ENCODE results near the gene SEC11A.
"Not testable (repeated sequence)": the region's sequence is repeated elsewhere in the genome, so short reads cannot be mapped to it uniquely, and the experiment has no call there.

The SEC11A gene

DNA sequence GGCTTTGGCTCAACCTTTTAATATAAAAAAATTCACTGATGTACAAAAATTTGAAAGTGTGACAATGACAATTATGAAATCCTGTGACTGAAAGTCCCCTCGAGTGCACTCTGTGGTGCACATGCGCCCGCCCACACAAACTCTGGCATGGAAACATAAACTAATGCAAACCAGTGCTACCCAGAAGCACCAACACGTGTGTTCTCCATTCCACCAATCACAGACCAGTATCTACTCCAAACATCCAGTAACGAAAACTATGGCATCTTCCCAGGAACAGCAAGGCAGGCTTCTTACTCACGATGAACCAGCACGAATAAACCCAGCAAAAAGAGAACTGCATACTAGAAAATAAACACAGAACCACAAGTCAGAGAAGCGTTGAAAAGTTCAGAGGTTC lies 46.2 kb downstream of the SEC11A start:
- DNase-seq, result no peak

DNA sequence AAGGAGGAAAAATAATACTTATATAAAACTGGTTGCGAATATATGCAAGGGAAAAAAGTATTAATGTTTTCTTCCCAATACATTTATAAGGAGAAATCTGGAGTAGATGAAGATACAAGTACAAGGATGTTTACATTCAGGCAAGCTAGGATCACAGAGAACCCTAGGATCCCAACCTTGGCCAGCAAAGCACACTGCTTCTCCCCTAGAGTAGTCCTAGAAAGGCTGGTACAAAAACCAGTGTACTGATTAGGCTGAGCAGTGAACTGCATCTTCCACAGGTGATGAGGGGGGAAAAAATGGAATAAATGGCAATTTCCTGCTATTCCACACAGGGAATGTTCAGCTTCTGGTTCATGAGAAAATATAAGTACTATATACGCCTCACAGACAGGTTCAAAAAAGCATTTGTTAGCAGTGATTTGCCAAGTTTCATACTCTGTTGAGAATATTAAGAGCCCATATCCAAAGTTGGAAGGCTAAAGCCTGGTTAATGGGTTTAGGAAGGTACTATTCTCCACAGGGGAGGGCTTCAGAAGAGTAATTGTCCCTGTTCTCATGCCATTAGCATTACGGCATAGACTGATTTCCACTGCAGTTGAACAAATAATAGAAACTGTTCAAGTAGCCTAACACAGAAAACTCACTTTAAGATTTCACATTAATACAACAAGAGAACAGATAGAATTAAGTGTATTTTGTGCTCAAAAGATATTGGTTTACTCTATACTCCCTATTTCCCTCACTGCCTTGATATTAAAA lies 47.5 kb downstream of the SEC11A start:
- DNase-seq, result no peak

DNA sequence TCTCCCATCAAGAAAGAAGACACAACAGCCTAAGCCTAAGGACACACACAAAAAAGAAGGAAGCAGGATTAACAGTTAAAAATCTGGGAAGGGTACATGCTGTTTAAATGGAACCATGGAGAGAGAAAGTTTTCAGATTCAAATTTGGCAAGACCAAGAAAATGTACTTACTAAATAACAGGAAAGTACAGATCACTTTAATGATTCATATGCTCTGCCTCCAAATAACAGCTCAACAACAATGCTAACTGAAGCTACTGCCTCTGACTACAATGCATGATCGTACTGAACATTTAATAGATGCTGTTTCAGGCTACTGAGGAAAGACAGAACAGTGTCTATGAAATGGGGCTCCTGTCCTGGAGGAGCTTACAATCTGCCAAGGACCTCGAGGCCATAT lies 49.6 kb downstream of the SEC11A start:
- DNase-seq, result no peak

DNA sequence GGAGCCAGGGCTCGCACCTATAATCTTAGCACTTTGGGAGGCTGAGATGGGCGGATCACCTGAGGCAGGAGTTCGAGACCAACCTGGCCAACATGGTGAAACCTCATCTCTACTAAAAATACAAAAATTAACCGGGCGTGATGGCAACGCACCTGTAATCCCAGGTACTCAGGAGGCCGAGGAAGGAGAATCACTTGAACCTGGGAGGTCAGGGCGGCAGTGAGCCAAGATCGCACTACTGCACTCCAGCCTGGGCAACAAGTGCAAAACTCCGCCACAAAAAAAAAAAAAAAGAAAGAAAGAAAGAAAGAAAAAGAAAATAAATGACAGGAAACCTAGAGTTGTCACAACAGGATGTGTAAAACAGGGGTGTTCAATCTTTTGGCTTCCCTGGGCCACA lies 54.9 kb downstream of the SEC11A start:
- DNase-seq, result no peak

DNA sequence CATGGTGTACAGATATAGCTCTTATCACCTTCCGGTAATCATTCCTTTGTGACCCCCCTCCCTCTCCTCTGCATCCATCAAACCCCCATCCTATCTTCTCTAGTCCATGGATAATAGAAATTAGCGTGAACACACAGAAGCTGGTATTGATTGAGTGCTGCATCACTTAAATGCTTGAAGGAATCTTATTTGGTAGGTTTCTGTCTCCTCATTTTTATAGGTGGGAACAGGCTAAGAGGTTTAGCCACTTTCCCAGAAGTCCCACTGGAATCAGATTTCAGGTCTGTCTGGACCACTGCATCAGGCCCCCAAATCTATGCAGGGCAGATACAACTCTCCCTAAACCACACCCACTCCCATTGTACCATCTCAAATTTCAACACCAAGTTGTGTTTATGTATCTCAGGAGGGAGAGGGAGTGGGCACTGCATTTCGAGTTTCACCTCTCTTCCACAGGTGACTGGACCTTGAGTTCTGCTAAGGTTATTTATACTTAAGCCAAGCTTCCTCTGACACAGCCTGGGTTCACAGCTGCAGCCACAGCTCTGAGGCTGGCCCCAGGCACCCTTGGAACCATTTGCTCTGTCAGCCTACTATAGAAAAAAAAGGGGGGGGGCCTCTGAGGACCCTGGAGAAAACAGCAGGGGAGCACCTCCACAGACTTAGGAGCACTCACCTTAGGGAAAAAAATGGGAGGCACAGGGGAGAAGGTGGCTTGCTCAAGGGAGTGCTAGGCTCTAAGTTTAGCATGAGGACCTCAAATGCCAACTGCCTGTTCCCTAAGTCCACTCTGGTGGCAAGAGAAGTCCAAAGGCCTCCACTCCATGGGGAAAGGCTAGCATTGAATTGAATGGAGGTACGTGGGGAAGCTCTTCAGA lies 55.8 kb downstream of the SEC11A start:
- DNase-seq, result no peak

DNA sequence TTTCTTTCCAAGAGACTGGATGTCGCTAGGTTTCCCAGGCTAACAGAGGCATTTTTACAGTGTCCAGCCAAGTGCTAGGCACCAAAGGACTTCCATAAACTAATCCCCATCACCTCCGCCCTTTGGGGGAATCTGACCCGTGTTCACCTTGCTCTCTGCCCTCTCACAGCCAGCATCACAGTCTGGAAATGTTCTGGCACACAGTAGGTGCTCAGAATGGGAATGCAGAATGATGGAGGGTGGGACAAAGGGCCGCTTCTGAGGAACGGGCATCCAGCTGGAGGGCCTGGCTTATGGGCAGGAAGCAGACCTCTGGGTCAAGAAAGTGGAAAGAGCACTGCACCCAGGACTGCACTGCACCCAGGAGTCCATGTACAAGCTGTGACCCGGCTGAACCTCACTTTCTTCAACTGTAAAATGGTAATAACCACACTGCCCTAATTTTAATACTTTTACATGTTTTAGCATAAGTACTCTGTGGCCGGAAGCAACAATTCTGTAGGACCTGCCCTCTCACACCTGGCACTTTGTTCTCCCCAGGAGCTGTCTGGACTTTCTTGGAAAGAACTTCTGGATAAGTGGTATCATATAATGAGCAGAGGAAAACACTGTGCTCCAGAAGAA lies 57.0 kb downstream of the SEC11A start:
- no peak for DNase-seq

DNA sequence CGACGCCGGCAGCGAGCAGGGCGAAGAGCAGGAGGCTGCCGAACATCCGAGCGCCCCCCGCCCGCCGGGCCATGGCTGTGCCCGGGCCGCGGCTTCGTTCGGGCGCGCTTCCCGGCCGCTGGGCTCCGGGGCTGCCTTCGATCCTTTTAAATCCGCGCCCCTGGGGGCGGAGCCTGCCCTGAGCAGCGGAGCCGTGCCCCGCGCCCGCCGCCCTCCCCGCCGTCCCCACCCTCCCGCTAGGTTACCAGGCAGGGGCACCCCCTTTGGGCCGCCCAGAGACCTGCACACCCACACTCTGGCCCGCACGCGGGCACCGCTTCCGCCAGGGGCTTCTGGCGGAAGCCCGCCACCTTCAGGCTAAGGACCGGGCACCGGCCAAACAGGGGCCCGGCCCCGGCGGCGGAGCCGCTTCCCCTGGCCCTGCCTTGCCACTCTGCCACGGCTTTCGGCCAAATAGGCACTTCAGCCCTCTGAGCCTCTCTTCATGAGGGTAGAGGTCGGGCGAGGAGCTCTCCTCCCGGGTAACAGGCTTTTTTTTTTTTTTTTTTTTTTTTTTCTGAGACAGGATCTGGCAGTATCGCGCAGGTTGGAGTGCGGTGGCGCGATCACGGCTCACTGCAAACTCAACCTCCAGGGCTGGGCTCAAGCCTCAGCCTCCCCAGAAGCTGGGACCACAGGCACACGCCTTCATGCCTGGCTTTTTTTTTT lies 57.7 kb downstream of the SEC11A start, which contains the start of gene NMB:
Gene NMB (minus strand): TSS at position 120 of the 708 bp plus-strand sequence. CDS start 47 bp downstream, at position 73.
- peak; percentile 38 to 77 (median 58) for DNase-seq

DNA sequence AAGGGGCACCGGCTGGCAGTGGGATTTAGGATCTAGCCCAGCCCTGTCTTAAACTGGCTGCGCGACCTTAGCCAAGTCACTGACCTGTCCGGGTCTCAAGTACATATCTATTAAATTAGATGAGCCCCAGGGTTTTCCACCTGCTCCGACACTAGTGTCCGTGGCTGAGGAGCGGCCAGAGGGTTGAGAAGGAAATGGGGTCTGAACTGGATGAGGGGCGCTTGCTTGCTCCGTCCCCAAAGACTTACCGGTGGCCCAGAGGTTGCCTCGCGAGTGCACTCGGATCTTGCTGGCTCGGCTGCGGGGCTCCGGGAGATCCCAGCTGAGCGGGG lies 58.2 kb downstream of the SEC11A start:
- no peak for DNase-seq

DNA sequence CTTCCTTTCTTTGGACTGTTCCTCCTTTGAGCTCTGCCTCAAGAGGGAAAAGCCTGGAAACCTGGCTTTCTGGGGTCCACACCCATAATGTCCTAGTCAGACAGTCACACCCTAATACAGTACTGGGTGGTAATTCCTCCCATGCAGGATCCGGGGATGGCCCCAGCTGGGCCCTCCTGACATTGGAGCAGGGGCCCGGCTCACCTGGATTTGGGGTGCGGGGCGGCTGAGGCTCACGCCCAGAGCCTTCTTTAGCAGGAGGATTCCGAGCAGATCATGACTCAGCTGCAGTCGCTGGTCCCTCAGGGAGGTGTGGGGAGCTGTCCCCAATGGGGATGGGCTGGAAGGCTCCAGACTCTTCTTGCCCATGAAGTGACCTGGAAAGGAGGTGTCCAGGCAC lies 59.0 kb downstream of the SEC11A start:
- no peak for DNase-seq

DNA sequence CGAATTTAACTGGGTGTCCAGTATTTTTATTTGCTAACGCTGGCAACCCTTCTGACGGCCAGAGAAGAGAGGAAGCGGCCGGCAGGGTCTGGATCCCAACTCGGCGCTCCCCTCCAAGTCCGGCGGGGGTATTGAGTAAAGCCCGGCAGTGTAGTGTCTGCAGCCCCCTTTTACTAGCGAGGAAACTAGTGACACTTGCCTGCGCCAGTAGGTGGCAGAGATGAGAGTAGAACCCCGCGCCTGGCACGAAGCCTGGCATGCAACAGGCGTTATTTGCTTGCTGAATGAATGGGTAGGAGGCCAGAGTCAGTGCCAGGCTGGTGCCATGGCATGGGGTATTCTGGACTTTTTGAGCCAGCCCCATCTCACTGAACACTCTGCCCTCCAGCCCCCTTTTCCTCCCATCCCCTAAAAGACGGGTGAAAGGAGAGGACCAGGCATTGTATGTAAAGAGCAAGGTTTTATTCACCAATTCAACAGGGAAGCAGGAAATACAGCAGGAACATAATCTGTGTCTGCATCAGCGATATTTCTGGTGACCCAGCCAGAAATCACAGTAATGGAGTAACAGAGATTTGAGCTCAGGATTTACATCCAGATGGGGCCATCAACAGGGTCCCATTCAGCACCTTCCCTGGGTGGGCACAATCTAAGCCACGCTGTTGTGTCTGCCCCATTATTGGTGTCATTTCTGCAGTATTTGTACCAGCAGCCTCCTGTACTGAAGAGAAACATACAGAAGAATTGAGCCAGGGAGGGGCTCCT lies 61.1 kb downstream of the SEC11A start:
- DNase-seq, result peak; percentile 22 to 71 (median 54)

DNA sequence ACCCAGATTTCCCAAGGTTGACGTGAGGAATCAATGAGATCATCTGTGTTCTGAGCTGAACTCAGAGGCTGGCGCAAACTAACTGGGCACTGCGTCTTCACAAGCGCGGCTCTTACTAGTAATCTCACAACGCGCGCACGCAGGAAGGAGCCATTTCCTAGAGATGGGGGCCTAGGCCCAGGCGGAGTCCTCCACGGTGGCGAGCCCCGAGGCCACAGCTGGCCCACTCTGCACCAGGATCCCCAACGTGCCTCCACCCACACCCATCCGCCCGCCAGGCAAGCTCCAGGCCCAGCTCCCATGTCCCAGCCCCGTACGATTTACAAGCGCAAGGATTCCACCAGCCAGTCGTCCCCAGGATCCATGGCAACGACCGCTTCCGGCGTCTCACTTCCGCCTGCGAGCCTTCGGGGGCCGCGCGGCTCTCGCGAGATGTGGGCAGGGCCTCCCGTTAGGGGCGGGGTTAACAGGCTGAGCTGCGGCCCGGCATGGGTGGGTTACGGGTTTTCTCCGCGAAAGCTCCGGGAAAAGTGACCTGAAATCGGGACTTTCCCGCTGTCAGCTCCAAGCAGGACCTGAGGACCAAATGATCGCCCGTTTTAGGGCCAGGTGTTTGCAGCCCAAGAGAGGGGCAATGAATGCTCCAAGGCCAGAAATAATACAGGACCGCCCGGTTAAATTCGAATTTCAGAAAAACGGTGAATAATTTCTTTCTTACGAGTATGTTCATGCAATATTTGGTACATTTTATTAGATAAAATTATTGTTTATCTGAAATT lies 61.8 kb downstream of the SEC11A start, which contains the start of gene WDR73:
Gene WDR73 (minus strand): TSS at position 374 of the 779 bp plus-strand sequence. CDS start 9 bp downstream, at position 365.
- DNase-seq, result peak; percentile 91 to 98 (median 95)

DNA sequence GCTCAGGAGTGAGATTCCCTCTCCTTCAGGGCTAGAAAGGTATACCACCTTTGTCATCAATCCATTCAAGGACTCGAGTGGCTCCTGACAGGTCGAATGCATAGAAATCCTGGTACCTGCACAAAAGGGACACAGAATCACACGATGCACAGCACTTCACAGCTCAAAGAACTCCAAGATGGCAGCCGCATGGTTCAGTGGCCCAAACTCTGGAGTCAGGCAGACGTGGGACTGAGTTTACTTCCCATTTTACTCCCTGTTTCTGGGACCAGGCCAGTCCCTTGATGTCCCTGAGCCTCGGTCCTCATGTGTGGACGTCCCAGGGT lies 62.4 kb downstream of the SEC11A start:
- DNase-seq, result no peak

DNA sequence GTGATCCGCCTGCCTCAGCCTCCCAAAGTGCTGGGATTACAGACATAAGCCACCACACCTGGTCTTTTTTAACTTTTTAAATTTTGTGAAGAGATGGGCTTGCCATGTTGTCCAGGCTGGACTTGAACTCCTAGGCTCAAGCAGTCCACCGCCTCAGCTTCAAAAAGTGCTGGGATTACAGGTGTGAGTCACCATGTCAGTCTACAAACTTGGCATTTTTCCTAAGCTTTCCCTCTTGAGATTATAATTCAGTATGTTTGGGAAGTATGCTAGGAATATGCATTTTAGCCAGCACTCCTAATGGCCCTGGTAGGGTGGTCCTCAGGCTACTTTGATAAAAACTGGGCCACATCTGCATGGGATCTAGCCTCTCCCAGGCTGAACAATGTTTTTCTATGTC lies 66.2 kb downstream of the SEC11A start:
- DNase-seq, result no peak

DNA sequence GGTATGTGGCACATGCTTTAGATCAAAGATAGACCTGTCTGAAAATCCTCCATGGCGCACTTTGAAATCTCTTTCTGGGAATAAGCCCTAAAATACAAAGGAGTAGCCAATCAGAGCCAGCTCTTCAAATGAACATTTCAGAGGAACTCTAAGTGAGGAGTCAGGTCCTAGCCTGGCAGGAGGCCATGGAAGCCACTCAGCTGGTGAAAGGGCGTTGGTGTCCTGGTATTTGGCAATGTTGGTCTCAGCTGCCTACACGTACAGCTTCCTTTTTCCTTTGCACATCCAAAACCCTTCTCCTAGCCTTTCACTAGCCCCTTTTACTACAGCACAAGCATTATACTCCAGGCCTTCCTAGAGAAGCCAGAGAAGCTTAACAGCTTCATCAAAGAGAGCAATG lies 67.4 kb downstream of the SEC11A start:
- no peak for DNase-seq

DNA sequence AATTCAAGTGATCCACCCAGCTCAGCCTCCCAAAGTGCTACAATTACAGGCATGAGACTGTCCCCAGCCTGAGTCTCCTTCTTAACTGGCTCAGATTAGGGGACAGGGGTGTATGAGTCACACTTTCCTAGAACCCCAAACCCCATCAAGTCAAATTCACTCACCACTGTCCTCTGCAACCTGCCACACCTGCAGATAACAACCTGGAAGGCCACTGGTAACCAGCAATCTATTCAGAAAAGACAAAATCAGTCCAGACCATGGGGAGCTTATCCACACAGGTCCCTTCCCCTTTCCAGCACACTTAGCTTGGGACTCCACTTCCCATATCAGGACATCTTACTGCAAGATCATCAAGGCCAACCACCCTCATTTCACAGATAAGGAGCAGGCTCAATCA lies 68.2 kb downstream of the SEC11A start:
- DNase-seq, result no peak

DNA sequence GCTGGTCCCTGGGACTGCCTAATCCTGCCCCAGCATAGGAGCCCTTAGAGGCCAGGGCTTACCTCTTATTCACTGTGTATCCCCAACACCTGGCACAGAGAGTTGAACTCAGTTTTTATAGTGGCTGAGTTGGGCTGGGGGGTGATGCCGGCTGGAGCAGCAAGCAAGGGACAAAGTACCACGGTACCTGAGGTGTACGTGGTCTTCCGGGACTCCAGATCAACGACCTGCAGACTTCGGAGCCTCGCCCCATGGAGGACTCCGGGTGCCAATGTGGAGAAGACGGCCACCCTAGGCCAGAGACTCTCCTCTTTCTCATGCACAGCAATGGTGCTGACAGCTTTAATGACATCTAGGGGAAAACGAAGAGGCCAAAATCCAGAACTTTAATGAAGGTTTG lies 69.9 kb downstream of the SEC11A start:
- DNase-seq, result no peak

DNA sequence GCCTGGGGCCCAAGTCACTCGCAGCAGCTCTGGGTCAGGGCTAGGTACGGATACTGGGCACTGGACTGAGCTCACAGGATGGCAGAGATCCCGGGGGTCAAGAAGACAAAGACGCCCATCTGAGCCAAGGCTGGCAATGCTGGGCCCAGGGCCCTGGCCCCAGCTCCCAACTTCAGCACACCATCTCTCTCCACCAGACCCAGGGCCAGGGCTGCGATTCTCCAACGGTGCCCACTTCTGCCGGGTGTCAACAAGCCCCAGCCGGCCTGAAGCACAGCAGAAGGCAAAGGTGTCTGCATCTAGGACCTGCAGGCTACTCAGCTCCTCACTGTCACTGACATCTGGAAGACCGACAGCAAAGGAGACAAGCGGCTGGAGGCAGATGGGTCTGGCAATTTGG lies 70.4 kb downstream of the SEC11A start:
- DNase-seq, result no peak

DNA sequence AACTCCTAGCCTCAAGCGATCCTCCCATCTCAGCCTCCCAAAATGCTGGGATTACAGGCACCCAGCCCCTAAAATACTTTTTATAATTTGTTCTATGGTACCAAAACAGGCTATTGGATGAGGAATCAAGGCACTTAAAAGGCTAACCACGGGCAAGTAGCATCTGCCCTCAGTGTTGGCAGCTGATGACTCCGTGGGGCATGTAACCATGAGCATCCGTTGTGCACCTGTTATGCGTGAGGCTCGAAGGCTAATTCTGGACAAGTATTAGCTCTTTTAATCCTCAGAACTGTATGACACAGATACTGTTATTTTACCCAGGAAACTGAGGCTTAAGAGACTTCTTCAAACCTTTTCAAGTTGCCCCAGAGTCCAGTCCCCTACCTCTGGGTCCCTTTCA lies 72.1 kb downstream of the SEC11A start:
- no peak for DNase-seq

DNA sequence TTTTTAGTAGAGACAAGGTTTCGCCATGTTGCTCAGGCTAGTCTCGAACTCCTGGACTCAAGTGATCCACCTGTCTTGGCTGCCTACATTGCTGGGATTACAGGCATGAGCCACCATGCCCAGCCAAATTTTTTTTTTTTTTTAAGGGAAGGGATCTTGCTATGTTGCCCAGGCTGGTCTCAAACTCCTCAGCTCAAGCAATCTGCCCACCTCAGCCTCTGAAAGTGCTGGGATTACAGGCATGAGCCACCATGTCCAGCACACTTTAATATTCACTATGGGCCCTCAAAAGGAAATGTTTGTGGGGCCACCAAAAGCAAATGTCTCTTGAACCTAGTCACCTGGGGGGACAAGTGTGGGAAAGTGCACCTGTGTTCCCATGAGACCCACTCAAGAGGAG lies 73.3 kb downstream of the SEC11A start:
- DNase-seq, result not testable (repeated sequence)

DNA sequence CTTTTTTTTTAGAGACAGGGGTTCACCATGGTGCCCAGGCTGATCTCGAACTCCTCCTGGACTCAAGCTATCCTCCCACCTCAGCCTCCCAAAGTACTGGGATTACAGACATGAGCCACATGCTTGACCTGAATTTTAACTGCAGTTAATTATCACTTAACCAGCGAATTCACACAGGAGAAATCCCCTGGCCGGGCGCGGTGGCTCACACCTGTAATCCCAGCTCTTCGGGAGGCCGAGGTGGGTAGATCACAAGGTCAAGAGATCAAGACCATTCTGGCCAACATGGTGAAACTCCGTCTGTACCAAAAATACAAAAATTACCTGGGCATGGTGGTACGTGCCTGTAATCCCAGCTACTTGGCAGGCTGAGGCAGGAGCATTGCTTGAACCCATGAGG lies 74.1 kb downstream of the SEC11A start:
- not testable (repeated sequence) for DNase-seq

DNA sequence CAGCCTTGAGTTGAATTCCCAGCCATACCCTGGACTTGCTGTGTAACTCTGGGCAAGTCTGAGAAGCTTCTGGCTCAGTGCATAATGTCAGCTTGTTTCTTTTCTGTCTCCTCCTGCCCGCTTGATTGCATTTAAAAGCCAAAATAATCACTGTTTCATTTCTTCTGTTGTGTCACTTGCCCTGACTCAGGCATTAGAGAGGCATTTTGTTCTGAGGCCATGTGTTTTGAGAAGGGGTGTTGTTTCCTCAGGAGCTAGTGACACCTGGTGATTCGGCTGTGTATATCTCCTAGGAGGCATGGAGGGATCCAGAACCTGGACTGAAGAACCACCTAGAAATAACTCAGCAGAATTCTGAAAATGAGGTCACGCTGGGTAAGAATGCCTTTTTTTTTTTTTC lies 77.8 kb downstream of the SEC11A start:
- no peak for DNase-seq

Measured in activated naive CD4-positive, alpha-beta T cell (primary cell).